Endothelial cell (in vitro differentiated cells): ENCODE results near the gene SEC14L1. TPM values are rescaled to one million over a fixed set of nuclear protein-coding genes. Genes with fewer than 3 reads are reported as not detected.

Source experiments
- DNase-seq: peaks from one replicate; pipeline ENCODE4 v3.0.0; 2021; ENCODE audit warnings: low spot score
- H3K27ac Mint-ChIP-seq: one replicate; pipeline ENCODE4 v1.8.0; 2021; ENCODE audit warnings: mixed read lengths, inconsistent platforms; ENCODE audit not compliant: unreplicated experiment
- H3K27me3 Mint-ChIP-seq: one replicate; pipeline ENCODE4 v1.8.0; 2021; ENCODE audit warnings: mild to moderate bottlenecking, moderate library complexity, mixed read lengths, inconsistent platforms; ENCODE audit not compliant: unreplicated experiment
- H3K36me3 Mint-ChIP-seq: one replicate; pipeline ENCODE4 v1.8.0; 2021; ENCODE audit warnings: mild to moderate bottlenecking, low read depth, mixed read lengths, inconsistent platforms; ENCODE audit not compliant: unreplicated experiment
- H3K4me1 Mint-ChIP-seq: one replicate; pipeline ENCODE4 v1.8.0; 2021; ENCODE audit warnings: mild to moderate bottlenecking, mixed read lengths, inconsistent platforms; ENCODE audit not compliant: unreplicated experiment
- H3K4me3 Mint-ChIP-seq: one replicate; pipeline ENCODE4 v1.8.0; 2021; ENCODE audit warnings: mild to moderate bottlenecking, mixed read lengths, inconsistent platforms; ENCODE audit not compliant: unreplicated experiment
- H3K9me3 Mint-ChIP-seq: one replicate; pipeline ENCODE4 v1.8.0; 2021; ENCODE audit warnings: mixed read lengths, inconsistent platforms; ENCODE audit not compliant: unreplicated experiment
- total RNA-seq: library from RNA; stranded (reverse); fragmentation: NEBNext Ultra II Directional; extraction: Animal tissue kit (Norgen Biotek cat#: 25700); gene quantifications from one replicate; pipeline ENCODE4 v1.2.1, GENCODE V29; 2021; ENCODE audit not compliant: unreplicated experiment
- TF ChIP-seq, protein P1 (sequence below): fragments of 200-600 bp; sonication (generic); IDR thresholded peaks from one replicate; pipeline ENCODE4 v1.5.0; 2021; ENCODE audit warnings: antibody characterized with exemption; ENCODE audit not compliant: unreplicated experiment

The SEC14L1 gene
- total RNA-seq, 1 donor from 2014 or later: 315 TPM

DNA sequence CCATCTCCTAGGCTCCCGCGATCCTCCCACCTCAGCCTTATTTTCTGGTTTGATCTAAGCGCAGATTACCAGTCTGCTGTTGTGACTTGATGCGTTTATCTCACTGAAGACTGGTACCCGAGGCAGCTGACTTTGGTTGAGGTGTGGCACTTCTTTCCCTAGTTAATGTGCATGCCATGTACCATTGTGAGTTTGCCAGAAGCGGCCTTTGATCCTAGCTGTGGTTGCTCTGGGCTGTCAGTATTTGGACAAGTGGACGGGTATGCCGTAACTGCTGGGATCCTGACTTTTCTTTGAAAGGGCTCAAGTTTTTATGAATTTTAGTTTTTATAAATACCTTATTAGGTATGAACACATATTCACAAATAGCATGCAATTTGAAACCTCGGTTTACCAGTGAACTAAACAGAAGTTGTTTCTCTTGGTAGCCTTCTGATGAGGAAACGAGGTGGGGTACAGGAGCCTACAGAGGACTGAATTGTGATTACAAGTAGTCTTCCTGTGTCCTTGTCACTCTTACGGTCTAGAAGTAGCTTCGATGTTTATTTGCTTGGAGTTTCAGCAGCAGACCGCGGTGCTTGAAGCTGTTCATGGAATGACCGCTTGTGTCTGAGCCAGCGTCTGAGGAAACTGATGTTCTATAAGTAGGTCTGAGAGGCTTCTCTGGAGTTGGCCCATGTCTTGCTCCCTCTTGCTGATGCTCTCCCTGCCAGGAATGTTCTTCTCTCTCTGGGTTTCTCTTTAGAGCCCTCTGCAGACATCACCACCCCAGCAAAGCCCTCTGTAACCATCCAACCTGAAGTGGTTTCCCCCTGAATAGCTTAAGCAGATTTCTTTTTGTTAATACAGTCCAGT, 40.0 kb downstream of the SEC14L1 start:
- H3K36me3 Mint-ChIP-seq: peaks cover 47% of the 10 kb centered on the region
- H3K27ac Mint-ChIP-seq: peak overlapping the region; percentile 14
- TF ChIP-seq, protein P1, sequence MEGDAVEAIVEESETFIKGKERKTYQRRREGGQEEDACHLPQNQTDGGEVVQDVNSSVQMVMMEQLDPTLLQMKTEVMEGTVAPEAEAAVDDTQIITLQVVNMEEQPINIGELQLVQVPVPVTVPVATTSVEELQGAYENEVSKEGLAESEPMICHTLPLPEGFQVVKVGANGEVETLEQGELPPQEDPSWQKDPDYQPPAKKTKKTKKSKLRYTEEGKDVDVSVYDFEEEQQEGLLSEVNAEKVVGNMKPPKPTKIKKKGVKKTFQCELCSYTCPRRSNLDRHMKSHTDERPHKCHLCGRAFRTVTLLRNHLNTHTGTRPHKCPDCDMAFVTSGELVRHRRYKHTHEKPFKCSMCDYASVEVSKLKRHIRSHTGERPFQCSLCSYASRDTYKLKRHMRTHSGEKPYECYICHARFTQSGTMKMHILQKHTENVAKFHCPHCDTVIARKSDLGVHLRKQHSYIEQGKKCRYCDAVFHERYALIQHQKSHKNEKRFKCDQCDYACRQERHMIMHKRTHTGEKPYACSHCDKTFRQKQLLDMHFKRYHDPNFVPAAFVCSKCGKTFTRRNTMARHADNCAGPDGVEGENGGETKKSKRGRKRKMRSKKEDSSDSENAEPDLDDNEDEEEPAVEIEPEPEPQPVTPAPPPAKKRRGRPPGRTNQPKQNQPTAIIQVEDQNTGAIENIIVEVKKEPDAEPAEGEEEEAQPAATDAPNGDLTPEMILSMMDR: no peak
- H3K4me1 Mint-ChIP-seq: peaks cover 45% of the 10 kb centered on the region
- H3K9me3 Mint-ChIP-seq: no peaks in the 10 kb centered on the region
- peaks cover 5% of the 10 kb centered on the region for H3K27me3 Mint-ChIP-seq
- no peak for DNase-seq
- peak overlapping the region; percentile 74 for H3K4me3 Mint-ChIP-seq

DNA sequence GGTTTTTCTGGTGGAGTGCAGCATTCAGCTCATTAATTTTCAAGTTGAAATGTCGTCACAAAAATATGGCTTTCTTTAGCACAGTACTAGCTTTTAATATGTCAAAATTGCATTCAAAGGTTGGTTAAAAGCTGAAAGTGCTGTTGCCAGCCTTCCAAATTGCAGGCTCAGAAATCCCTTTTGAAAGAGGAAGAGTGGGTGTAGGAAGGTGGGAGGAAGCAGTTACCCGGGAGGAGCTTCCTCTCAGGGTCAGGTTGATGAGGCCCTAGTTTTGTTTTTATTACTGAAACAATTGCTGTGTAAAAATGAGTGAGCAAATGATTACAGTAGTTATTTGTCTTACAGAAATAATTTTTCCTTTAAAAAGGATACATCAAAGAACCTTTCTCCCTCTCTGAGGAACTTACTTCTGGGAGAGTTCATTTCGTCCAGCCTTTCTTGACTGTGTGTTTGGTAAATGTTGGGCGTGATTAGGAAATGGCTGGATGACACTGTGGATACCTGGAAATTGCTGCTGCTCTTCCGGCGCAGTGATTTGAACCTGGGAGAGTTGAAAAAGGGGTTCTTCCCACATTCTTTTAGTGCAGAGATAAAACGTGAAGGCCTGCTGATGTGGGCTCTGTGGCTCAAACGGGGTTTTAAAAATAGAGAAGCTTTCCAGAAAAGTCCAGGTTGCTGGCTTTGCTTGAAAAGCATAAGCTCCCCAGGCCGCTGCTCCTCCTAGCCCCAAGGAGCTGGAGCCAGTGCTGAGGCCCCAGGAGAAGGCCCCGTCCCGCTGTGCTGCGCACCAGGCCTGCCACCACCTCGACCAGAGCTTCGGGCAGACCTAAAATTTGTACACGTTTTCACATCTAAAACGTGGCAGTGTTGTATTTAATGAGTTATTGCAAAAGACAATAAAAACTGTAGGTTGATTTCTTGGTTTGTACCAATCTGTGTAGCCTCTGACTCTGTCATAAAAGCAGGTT, 41.7 kb downstream of the SEC14L1 start:
- H3K4me3 Mint-ChIP-seq: peak overlapping the region; percentile 42
- TF ChIP-seq, protein P1: no peak
- peaks cover 36% of the 10 kb centered on the region for H3K36me3 Mint-ChIP-seq
- DNase-seq: no peak
- H3K27ac Mint-ChIP-seq: peak overlapping the region; percentile 84
- H3K9me3 Mint-ChIP-seq: no peaks in the 10 kb centered on the region
- peaks cover 42% of the 10 kb centered on the region for H3K4me1 Mint-ChIP-seq
- H3K27me3 Mint-ChIP-seq: peaks cover 5% of the 10 kb centered on the region

DNA sequence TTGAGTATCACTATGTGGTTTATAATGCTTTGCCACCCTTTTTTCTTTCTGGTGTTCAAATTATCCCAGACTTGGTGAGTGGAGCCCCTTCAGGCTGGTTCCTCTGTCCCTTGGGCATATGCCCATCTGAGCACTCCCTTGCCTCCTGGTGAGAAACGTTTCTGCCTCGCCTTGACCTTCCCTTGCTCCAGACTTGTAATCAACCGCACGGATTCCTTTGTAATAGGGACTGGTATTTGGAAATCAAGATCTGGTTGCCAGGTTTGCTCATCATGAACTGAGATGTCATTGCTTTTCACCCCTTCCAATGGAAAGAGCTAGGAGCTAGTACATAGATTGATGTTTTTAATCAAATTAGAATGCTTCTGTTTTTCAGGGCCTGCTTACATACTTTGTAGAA, 43.7 kb downstream of the SEC14L1 start:
- Mint-ChIP-seq H3K36me3 (peaks cover 25% of the 10 kb centered on the region), H3K4me3 (no peak overlapping the region), H3K4me1 (peaks cover 46% of the 10 kb centered on the region), H3K27ac (peak overlapping the region; percentile 57), H3K9me3 (no peaks in the 10 kb centered on the region), H3K27me3 (peaks cover 5% of the 10 kb centered on the region)
- no peak for DNase-seq
- TF ChIP-seq, protein P1: no peak

DNA sequence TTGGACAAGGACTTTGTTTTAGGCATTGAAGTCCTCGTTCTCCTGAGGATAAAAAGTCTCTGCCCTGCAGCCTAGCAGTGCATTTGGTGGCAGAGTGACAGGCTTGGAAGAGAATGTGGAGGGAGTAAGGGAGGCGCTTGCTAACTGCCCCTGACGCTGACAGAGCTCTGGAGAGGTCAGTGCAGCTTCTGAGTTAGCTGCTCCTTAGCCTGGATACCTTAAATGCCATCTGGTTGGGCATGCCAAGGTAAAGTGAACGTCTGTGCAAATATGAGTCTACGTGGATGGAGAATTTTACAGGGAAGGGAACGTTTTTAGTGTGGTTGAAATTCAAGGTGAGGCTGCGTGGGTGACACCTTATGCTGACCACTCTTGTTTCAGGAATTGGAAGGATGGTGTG, 44.4 kb downstream of the SEC14L1 start:
- no peak for DNase-seq
- peaks cover 5% of the 10 kb centered on the region for H3K27me3 Mint-ChIP-seq
- H3K4me3 Mint-ChIP-seq: no peak overlapping the region
- TF ChIP-seq, protein P1: no peak
- H3K9me3 Mint-ChIP-seq: no peaks in the 10 kb centered on the region
- H3K36me3 Mint-ChIP-seq: peaks cover 24% of the 10 kb centered on the region
- no peak overlapping the region for H3K27ac Mint-ChIP-seq
- peaks cover 50% of the 10 kb centered on the region for H3K4me1 Mint-ChIP-seq
